Activated T-cell treated with anti-CD3 and anti-CD28 coated beads for 48 hours (primary cell): ENCODE measurements around the gene AGPAT3.

Source experiments
- DNase-seq: peaks from one replicate; pipeline ENCODE4 v3.0.0-alpha.2; 2020; ENCODE audit warnings: low read depth

Gene AGPAT3

DNA sequence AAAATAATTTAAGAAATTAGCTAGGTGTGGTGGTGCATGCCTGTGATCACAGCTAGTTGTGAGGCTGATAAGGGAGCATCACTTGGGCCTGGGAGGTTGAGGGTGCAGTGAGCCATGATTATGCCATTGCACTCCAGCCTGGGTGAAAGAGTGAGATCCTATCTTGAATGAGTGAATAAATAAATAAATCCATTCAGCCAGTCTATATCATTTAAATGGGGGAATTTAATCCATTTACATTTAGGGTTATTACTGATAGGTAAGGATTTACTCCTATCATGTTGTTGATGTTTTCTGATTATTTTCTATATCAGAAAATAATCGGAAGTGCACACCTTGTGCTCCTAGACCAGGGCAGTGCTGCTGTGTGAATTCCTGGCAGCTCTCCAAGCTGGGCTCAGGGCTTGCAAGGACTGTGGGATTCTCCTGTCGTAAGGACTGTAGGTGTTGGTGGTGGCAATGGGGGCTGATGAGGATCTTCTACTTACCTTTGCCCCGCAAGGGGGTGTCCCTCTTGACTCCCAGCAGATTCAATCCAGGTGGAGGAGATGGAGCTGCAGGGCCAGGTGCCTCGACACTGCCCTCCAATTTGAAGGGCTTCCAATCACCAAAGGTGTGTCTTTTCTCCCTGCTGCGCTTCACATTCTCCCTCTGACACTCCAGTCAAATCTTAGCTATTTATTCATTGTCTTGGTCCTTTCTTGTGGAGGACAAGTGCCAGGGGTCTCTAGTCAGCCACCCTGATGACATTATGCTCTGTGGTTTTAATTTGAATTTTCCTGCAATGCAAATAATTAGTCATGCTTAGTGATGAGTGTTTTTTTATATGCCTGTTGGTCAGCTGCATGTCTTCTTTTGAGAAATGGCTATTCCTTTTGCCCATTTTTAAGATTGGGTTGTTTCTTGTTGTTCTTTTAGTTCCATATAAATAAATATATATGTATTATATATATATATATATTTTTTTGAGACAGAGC lies 133.0 kb downstream of the AGPAT3 start:
- no peak for DNase-seq

DNA sequence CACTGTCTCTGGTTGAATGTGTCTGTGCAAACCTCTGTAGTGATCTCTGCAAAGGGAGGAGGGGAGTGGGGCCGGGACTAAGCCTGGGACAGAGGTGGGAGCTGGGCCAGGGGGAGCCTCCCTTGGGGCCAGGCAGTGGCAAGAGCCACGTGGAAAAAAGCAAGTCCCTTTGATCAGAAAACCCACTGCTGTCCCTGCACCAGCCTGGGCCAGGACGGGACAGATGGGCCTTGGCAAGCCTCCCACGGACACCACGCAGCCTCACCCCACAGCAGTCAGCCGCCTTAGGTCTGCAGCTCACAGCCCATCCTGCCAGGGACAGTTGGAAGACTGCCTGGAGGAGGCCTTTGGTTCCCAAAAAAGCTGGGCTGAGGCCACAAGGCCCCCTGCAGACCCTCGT lies 135.3 kb downstream of the AGPAT3 start:
- DNase-seq, result no peak

DNA sequence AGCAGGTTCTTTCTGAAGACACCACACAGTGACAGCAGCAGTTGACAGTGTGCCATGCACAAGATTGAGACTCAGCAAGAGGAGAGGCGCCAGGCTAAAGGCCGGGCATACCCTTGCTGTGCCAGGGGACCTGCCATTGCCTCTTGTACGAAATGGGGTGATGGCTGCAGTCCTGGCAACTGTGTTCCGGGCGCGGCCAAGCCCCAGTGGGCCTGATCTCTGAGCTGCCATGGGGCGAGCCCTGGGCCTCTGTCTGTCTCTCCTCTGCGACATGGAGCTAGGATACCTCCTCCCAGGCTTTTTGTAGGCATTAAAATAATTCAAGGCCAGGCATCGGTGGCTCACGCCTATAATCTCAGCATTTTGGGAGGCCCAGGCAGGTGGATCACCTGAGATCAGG lies 137.5 kb downstream of the AGPAT3 start:
- no peak for DNase-seq

DNA sequence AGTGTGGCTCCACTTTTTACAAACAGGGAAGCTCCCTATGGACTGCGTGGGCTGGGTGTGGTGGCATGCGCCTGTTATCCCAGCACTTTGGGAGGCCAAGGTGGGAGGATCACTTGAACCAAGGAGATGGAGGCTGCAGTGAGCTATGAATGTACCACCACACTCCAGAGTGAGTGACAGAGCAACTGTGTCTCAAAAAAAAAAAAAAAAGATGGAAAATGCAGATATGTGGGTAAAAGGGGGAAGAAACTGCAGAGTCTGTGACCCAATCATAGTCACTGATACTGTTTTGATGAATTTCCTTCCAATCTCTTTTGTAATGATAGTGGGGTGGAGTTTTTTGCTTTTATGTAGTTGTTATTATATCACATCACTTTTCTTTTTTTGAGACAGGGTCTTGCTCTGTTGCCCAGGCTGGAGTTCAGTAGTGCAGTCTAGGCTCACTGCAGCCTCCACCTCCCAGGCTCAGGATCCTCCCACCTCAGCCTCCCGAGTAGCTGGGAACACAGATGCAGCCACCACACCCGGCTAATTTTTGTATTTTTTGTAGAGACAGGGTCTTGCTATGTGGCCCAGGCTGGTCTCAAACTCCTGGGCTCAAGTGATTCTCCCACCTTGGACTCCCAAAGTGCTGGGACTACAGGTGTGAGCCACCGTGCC lies 138.4 kb downstream of the AGPAT3 start:
- DNase-seq, result no peak

DNA sequence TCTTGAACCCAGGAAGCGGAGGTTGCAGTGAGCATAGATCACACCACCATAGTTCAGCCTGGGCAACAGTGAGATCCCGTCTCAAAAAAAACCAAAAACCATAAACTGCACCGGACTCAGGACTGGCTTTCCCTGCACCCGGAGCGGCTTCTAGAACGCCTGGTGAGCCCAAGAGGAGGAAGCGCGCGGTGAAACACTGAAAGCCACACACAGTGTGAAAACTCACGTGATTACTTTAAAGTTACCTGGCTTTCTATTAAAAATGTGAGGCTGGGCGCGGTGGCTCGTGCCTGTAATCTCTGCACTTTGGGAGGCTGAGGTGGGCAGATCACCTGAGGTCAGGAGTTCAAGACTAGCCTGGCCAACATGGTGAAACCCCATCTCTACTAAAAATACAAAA lies 140.0 kb downstream of the AGPAT3 start:
- DNase-seq, result no peak

DNA sequence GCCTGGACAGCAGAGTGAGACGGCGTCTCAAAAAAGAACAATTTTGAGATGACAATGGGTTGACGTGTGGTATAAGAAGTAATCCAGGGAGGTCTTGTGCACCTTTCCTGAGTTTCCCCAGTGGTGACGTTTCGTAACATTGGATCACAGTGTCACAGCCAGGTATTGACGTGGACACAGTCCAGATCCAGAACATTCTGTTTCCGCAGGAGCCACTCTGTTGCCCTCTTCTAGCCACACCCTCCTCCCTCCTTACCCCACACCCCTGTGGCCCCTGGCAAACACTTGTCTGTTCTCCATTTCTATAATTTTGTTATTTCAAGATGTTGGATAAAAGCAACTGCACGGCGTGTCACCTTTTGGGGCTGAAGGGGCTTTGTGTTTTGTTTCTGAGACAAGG lies 140.6 kb downstream of the AGPAT3 start:
- DNase-seq, result no peak

DNA sequence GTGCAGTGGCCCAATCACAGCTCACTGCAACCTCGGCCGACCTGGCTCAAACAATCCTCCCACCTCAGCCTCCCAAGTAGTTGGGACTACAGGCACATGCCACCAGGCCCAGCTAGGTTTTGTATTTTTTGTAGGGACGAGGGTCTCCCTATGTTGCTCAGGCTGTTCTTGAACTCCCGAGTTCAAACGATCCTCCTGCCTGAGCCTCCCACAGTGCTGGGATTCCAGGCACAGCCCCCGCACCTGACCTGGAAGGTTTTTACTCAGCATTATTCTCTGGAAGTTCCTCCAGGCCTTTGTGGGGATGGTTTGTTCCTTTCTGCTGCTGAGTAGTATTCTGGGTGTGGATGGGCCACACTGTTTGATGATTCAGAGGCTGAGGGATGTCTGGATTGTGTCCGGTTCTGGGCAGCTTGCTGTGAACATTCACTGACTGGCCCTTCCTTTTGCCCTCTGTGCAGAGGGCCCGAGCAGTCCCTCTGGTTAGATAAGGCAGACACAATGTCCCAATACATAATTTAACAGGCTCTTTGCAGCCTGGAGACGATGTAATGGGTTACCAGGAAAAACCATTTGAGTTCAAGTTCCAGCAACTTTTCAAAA lies 141.1 kb downstream of the AGPAT3 start:
- no peak for DNase-seq

DNA sequence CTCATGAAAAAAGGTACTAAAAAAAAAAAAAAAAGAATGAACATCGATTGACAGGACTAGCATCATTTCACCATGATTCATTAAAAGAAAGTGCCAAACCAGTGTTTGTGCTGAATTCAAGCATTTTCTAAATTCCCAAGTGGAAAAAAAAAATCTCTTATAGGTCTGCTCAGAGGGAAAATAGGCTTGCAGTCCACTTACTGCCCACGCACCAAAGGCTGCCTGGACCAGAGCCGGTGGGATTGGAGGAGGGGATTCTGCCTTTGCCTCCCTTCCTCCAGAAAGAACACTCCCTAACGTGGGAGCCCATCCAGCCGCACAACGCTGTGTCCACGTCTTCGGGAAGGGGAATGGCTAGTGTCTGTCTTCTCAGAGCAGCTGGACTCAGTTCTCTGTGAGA lies 141.6 kb downstream of the AGPAT3 start:
- DNase-seq, result no peak

DNA sequence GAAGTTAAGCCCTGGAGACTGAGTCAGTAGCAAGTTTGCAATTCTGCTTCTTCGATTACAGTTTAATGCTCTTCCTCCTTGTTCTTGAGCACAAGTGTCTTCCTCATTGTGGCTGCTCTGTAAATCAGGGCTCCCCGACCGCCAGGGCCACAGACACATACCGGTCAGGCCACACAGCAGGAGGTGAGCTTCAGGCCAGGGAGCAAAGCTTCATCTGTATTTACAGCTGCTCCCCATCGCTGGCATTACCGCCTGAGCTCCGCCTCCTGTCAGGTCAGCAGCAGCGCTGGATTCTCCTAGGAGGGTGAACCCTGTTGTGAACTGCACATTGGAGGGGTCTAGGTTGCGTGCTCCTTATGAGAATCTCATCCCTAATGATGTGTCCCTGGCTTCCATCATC lies 145.4 kb downstream of the AGPAT3 start:
- DNase-seq, result no peak

DNA sequence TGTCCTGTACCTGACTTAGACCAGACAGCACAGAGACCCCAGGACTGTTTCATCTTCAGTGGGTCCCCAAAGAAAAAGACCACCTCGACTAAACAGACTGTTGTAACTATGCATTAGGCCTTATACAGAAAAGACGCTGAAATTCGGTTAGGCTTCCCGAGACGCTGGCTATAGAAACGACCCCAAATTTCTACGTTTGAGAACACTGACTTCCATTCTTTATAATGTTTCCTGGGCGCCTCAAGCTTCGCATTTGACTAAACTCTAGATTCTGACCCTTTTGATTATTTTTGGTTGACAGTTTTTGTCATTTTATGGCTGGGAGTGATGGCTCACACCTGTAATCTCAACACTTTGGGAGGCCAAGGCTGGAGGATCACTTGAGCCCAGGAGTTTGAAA lies 146.1 kb downstream of the AGPAT3 start:
- DNase-seq, result no peak

DNA sequence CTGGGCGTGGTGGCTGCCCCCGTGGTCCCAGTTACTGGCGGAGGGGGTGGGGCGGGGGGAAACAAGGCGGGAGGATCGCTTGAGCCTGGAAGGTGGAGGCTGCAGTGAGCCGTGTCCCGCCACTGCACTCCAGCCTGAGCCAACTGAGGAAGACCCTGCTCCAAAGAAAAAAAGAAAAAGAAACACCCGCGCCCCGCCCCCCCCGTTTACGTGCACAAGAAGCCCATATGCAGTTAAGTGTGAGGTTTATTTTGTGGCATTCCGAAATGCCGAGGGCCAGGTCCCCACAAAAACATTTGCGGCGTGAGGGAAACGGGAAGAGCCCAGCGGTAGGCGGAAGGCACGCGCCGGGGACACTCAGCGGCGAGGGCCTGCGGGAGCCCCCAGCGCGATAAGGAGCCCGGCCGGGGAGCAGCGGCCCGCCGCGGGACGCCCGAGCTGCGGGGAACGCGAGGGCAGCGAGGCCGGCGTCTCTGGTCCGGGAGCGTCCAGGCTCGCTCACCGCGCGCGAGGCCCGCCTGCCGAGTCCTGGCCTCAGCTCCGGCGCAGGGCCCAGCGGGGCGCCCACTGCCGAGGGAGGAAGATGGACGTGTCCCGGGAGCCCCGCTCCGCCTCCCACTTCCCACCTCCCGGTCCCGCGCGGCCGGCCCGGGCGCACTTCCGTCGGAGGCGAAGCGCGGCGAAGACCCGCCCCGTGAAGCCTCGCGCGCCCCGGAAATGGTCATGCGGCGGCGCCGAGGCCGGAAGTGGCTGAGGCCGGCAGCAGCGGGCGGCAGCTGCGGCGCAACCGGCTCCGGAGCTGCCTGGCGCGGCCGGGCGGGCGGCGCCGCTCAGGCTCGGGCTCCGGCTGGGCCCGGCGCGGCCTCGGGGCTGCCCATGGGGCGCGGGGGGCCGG lies 146.8 kb downstream of the AGPAT3 start, which contains the start of gene TRAPPC10:
Gene TRAPPC10, plus strand, starts transcription at position 731 of the 895 bp plus-strand sequence. CDS start 185 bp downstream, outside the sequence.
- peak; percentile 86 for DNase-seq

DNA sequence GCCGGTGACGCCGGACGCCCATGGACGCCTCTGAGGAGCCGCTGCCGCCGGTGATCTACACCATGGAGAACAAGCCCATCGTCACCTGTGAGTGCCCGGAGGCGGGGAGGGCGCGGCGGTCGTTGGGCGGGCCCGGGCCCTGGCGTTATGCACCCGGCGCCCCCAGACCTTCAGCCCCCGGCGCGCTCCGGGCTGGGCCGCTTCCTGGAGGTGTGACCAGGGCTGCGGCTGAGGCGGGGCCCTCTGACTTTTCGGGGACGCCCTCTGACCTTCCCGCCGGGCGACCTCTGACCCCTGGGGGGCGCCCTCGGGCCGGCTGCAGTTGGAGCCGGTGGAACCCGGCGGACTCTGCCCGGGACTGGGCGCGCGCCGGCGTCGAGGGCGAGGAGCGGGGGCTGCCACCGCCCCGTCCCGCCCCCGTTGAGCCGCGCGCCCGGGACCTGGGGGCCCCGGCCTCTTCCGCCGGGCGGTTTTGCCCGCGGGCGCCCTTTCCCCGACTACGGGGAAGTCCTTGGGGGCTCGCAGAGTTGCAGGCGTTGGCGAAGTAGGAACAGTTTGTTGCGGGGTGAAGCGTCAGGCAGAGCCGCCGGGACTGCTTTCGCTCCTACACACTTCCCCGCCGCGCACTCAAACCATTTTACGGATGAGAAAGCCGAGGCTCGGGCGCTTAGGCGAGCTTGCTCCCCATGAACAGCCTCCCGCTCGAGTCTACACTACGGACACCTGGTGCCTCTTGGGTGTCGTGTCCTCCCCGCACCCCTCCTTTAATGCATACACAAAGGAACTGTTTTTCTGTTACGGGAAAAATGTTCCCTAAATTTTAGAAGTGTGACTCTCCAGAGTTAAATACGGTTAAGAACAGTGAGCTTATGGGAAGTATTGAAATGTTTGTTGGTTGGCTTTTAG lies 147.7 kb downstream of the AGPAT3 start:
- DNase-seq, result peak; percentile 90

DNA sequence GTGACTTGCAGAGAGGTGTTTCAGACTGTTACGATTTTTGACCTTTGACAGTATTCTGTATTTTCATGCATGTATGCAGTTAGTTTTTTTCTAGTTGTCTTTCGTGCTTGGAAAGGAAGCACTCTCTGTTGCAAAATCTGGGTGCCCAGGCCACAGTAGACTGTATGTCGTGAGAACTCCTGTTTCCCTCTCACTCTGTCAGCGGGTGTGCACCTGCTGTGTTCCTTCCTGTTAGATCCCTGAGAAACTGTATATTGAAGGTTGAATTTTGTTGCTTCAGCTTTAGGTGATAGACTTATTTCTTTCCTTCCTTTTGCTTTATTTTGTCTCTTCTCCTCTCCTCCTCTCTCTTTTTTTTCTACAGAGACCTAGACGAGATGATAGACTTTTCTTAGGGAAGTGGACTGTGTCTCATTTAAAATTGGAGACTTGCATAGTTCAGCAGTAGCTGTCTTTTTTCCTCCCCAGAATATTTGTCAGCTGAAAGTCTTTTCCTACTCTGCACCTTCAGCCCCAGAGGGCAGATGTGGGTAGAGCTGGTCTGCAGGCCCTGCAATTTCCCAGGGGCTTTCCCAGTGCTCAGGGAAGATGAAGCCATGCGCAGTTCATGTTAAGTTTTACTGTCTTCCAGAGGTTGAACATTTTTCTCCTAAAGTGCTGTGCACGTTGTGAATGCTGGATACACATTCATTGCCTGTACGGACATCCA lies 148.5 kb downstream of the AGPAT3 start:
- DNase-seq, result no peak

DNA sequence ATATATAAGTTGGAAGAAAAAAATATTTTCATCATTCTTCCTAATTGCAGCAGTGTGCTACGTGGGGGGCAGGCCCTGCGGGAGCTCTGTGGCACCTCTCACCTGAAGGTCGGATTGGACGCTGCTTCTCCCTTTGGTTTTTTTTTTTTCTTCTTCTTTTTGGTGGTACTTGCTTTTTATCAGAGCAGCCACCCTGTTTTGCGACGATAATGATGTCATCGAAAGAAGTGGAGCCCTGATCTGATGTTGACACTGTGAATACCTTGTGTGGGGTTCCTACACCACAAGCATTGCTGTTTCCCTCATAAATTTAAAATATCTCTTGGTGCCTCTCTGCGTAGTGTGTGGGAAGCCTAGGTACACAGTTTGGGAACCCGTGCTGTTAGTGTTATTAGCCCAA lies 152.6 kb downstream of the AGPAT3 start:
- no peak for DNase-seq

DNA sequence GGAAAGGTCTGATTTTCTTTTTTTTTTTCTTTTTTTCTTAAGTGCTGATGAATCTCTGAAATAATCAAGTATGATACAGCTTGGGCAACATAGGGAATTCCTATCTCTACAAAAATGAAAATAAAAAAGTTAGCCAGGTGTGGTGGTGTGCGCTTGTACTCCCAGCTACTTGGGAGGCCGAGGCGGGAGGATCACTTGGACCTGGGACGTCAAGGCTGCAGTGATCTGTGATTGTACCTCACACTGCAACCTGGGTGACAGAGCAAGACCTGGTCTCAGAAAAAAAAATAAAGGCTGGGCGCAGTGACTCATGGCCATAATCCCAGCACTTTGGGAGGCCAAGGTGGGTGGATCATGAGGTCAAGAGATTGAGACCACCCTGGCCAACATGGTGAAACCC lies 153.1 kb downstream of the AGPAT3 start:
- DNase-seq, result no peak

DNA sequence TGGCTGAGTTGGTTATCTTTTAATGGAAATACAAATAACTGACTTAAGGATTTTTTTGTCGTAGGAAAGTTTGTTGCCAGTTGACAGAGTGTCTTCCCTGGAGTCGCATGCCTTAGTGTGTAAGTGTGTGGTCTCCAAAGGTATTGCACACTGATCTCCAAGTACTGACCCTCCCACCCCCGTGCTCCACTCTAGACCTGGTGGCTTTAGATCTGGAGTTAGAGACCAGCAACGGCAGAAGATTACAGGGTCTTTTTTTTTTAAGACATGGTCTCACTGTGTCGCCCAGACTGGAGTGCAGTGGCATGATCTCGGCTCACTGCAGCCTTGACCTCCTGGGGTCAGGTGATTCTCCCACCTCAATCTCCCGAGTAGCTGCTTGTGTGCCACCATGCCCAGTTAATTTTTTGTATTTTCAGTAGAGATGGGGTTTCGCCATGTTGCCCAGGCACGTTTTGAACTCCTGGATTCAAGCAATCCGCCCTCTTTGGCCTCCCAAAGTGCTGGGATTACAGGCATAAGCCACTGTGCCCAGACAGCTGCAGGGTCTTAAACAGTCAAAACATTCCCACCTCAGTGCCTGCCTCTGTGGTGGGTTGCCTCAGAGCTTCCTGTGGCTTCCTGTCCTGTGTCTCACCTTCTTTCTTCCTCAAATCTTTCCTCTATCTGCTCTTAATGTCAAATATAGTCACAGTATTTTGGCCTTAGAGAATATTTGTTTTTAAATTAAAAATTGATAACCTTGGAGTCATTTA lies 154.0 kb downstream of the AGPAT3 start:
- no peak for DNase-seq

DNA sequence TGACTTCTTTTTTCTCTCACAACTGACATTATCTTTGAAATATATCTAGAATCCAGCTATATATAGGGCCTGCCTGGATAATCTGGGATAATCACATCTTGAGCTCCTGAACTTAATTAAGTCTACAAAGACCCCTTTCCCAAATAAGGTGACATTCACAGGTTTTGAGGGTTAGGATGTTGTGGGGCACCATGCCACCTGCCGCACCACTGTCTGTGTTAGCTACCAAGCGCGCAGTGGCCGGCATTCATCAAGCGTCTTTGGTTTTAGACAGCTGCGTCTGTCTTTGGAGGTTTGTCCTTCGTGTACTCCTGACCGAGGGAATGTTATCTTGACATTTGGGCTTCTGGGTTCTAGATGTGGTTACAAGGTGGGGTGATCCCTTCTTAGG lies 154.5 kb downstream of the AGPAT3 start:
- no peak for DNase-seq

DNA sequence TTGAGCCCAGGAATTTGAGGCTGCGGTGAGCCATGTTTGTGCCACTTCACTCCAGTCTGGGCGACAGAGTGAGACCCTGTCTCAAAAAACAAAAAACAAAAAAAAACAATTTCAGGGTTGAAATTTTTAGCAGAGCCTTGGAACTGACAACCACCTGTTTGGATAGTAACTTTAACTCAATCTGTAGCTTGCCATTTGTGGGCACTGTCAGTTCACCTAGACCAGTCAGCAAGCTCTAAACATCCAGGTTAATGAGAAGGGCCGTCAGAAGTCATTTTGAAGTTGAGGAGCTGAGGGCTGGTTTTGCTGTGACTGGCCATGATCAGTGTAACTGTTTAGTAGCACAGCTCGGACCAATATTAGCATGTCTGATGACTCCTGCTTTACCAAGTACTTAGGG lies 155.5 kb downstream of the AGPAT3 start:
- no peak for DNase-seq

DNA sequence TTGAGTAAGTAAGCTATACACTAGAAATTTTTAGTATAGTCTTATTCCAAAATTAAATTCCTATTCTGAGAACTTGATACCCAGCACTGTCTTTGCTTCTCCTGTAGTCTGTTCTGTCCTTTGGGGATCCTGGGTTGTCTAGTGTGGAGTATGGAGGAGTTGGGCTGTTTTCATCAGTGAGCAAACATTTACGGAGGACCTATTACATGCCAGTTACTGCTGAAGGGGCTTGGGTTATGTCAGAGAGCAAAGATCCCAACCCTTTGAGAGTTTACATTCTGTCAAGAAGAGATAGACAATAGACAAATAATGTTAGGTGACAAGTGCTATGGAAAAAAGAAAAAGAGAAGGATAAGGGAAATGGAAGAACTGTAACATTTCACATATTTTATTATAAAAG lies 156.0 kb downstream of the AGPAT3 start:
- no peak for DNase-seq
